Neural progenitor cell (in vitro differentiated cells): ENCODE data around the gene UNC119B. TPM values are rescaled to one million over a fixed set of nuclear protein-coding genes. Genes with fewer than 3 reads are reported as not detected.
A peak's percentile ranks its signal among the peaks of the same experiment; 100 is the strongest.
"Not testable (repeated sequence)": the region's sequence is repeated elsewhere in the genome, so short reads cannot be mapped to it uniquely, and the experiment has no call there.

Experiments
- DNase-seq: peaks from one replicate; pipeline ENCODE4 v3.0.0-alpha.2; 2016; ENCODE audit warnings: low spot score
- H2AFZ ChIP-seq: fragments of 200-600 bp; sonication (generic); replicated peaks from 2 replicates; pipeline ENCODE4 v1.6.1; 2016; ENCODE audit warnings: antibody characterized with exemption
- H3F3A ChIP-seq: fragments of 200-600 bp; sonication (generic); 2 replicates; pipeline ENCODE4 v1.6.1; 2016; ENCODE audit warnings: antibody characterized with exemption, low read depth
- H3K27ac ChIP-seq: fragments of 200-600 bp; sonication (generic); 2 replicates; pipeline ENCODE4 v1.5.1; 2016; ENCODE audit warnings: mild to moderate bottlenecking
- H3K27me3 ChIP-seq: fragments of 200-600 bp; sonication (generic); 2 replicates; pipeline ENCODE4 v1.6.1; 2016; ENCODE audit warnings: mild to moderate bottlenecking, moderate library complexity
- H3K36me3 ChIP-seq: fragments of 200-600 bp; sonication (generic); 2 replicates; pipeline ENCODE4 v1.5.1; 2016
- H3K4me1 ChIP-seq: fragments of 200-600 bp; sonication (generic); 2 replicates; pipeline ENCODE4 v1.6.1; 2016; ENCODE audit warnings: mixed run types
- H3K4me2 ChIP-seq: fragments of 200-600 bp; sonication (generic); 2 replicates; pipeline ENCODE4 v1.6.1; 2016
- H3K4me3 ChIP-seq: fragments of 200-600 bp; sonication (generic); 2 replicates; pipeline ENCODE4 v1.5.1; 2016
- H3K79me2 ChIP-seq: fragments of 200-600 bp; sonication (generic); 2 replicates; pipeline ENCODE4 v1.6.1; 2016; ENCODE audit warnings: low read depth
- H3K9ac ChIP-seq: fragments of 200-600 bp; sonication (generic); 2 replicates; pipeline ENCODE4 v1.6.1; 2016
- H3K9me3 ChIP-seq: fragments of 200-600 bp; sonication (generic); 2 replicates; pipeline ENCODE4 v1.5.1; 2016; ENCODE audit warnings: low read depth
- H4K20me1 ChIP-seq: fragments of 200-600 bp; sonication (generic); 2 replicates; pipeline ENCODE4 v1.6.1; 2016; ENCODE audit warnings: low read depth
- H3K27ac Mint-ChIP-seq: 3 replicates; pipeline ENCODE4 v1.8.0; 2021; ENCODE audit warnings: mixed read lengths
- H3K27me3 Mint-ChIP-seq: 2 replicates; pipeline ENCODE4 v1.8.0; 2022; ENCODE audit warnings: low read depth, mild to moderate bottlenecking, inconsistent platforms, moderate library complexity, mixed read lengths; ENCODE audit not compliant: insufficient read depth
- H3K36me3 Mint-ChIP-seq: 3 replicates; pipeline ENCODE4 v1.8.0; 2021; ENCODE audit warnings: mixed read lengths
- H3K4me1 Mint-ChIP-seq: 3 replicates; pipeline ENCODE4 v1.8.0; 2021; ENCODE audit warnings: mixed read lengths
- H3K4me3 Mint-ChIP-seq: 3 replicates; pipeline ENCODE4 v1.8.0; 2021; ENCODE audit warnings: mild to moderate bottlenecking, moderate library complexity, mixed read lengths
- H3K9me3 Mint-ChIP-seq: 3 replicates; pipeline ENCODE4 v1.8.0; 2020; ENCODE audit warnings: mixed read lengths
- EZH2 ChIP-seq: fragments of 200-600 bp; sonication (generic); IDR thresholded peaks from 2 replicates; pipeline ENCODE4 v1.6.1; 2017; ENCODE audit warnings: antibody characterized with exemption, mild to moderate bottlenecking, moderate library complexity
- EZH2phosphoT487 ChIP-seq: fragments of 200-600 bp; sonication (generic); IDR thresholded peaks from 2 replicates; pipeline ENCODE4 v1.6.1; 2017; ENCODE audit warnings: antibody characterized with exemption
- total RNA-seq: library from RNA; depleted of rRNA; stranded (reverse); fragments of >200 nt; gene quantifications from 2 replicates; pipeline ENCODE4 v1.2.3, GENCODE V29; 2015; ENCODE audit warnings: low replicate concordance
- TF ChIP-seq, protein P1 (sequence below): fragments of 200-600 bp; sonication (generic); IDR thresholded peaks from 2 replicates; pipeline ENCODE4 v1.5.1; 2017; ENCODE audit warnings: antibody characterized with exemption, mild to moderate bottlenecking

The UNC119B gene
- total RNA-seq, 1 donor from 2014 or later = 58.9 TPM

DNA sequence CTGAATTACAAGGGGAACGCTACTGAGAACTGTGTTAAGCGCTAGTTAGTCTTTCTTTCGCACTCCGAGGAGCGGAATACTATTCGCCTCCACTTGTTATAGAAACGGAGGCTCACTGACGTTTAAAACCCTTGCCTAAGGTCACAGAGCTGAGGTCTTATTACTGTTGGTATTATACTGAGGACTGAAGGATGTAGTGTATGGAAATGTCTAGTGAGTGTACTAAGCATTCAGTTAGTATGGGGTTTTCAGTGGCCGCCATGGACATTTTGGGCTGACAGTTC, 16.2 kb downstream of the UNC119B start:
- peaks cover 18% of the 10 kb centered on the region for H3K36me3 Mint-ChIP-seq
- no peak for TF ChIP-seq EZH2
- TF ChIP-seq, protein P1, sequence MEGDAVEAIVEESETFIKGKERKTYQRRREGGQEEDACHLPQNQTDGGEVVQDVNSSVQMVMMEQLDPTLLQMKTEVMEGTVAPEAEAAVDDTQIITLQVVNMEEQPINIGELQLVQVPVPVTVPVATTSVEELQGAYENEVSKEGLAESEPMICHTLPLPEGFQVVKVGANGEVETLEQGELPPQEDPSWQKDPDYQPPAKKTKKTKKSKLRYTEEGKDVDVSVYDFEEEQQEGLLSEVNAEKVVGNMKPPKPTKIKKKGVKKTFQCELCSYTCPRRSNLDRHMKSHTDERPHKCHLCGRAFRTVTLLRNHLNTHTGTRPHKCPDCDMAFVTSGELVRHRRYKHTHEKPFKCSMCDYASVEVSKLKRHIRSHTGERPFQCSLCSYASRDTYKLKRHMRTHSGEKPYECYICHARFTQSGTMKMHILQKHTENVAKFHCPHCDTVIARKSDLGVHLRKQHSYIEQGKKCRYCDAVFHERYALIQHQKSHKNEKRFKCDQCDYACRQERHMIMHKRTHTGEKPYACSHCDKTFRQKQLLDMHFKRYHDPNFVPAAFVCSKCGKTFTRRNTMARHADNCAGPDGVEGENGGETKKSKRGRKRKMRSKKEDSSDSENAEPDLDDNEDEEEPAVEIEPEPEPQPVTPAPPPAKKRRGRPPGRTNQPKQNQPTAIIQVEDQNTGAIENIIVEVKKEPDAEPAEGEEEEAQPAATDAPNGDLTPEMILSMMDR = no peak
- no peak for TF ChIP-seq EZH2phosphoT487
- DNase-seq = no peak
- no peak overlapping the region for H3K4me3 ChIP-seq
- peaks cover 2% of the 10 kb centered on the region for H3K27me3 Mint-ChIP-seq
- peaks cover 4% of the 10 kb centered on the region for H3K4me1 ChIP-seq
- H2AFZ ChIP-seq = no peak overlapping the region
- no peaks in the 10 kb centered on the region for H3K9me3 ChIP-seq
- H3K79me2 ChIP-seq = no peaks in the 10 kb centered on the region
- H3K9me3 Mint-ChIP-seq = no peaks in the 10 kb centered on the region
- H3K27ac Mint-ChIP-seq = no peak overlapping the region
- H3K9ac ChIP-seq = no peak overlapping the region
- H3K27ac ChIP-seq = no peak overlapping the region
- H3K4me2 ChIP-seq = peak overlapping the region; percentile 82
- H3K4me1 Mint-ChIP-seq = peaks cover 18% of the 10 kb centered on the region
- peak overlapping the region; percentile 89 for H3K4me3 Mint-ChIP-seq
- peaks cover 22% of the 10 kb centered on the region for H4K20me1 ChIP-seq
- H3F3A ChIP-seq = peaks cover 23% of the 10 kb centered on the region
- H3K36me3 ChIP-seq = no peaks in the 10 kb centered on the region
- H3K27me3 ChIP-seq = peaks cover 15% of the 10 kb centered on the region

DNA sequence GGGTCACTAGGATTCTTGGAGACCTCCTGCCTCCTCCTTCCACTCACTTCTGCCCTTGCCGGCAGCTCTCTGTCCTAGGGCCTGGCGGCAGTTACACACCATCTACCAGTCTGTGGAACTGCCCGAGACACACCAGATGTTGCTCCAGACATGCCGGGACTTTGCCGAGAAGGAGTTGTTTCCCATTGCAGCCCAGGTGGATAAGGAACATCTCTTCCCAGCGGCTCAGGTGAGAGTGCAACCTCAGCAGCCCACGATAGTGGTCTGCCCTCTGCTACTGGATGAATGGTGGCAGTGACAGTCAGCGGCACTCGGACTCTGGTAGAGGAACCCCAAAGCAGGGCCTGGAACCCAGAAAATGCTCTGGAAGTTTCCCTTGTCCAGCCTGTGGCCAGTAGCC, 16.7 kb downstream of the UNC119B start:
- H3K4me3 ChIP-seq = no peak overlapping the region
- Mint-ChIP-seq H3K4me1 (peaks cover 18% of the 10 kb centered on the region), H3K36me3 (peaks cover 17% of the 10 kb centered on the region), H3K27me3 (peaks cover under 1% of the 10 kb centered on the region), H3K27ac (no peak overlapping the region), H3K9me3 (no peaks in the 10 kb centered on the region), H3K4me3 (no peak overlapping the region)
- no peak for DNase-seq
- no peak overlapping the region for H2AFZ ChIP-seq
- H3K4me1 ChIP-seq = peaks cover 4% of the 10 kb centered on the region
- H3K27ac ChIP-seq = no peak overlapping the region
- TF ChIP-seq EZH2 = no peak
- H3K27me3 ChIP-seq = peaks cover 15% of the 10 kb centered on the region
- no peaks in the 10 kb centered on the region for H3K9me3 ChIP-seq
- no peak overlapping the region for H3K9ac ChIP-seq
- no peaks in the 10 kb centered on the region for H3K36me3 ChIP-seq
- H3F3A ChIP-seq = peaks cover 23% of the 10 kb centered on the region
- H3K4me2 ChIP-seq = no peak overlapping the region
- no peaks in the 10 kb centered on the region for H3K79me2 ChIP-seq
- H4K20me1 ChIP-seq = peaks cover 22% of the 10 kb centered on the region

DNA sequence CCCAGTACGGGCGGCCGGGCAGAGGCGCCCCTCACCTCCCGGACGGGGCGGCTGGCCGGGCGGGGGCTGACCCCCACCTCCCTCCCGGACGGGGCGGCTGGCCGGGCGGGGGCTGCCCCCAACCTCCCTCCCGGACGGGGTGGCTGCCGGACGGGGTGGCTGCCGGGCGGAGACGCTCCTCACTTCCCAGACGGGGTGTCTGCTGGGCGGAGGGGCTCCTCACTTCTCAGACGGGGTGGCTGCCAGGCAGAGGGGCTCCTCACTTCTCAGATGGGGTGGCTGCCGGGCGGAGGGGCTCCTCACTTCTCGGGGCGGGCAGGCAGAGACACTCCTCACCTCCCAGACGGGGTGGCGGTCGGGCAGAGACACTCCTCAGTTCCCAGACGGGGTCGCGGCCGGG, 21.9 kb downstream of the UNC119B start:
- not testable (repeated sequence) for H3K27ac ChIP-seq, H3K27me3 ChIP-seq, H3K9ac ChIP-seq, H3K36me3 ChIP-seq, H3K4me1 ChIP-seq, DNase-seq, H3K9me3 Mint-ChIP-seq, H3K9me3 ChIP-seq, H4K20me1 ChIP-seq, H2AFZ ChIP-seq, H3K4me2 ChIP-seq, H3K27me3 Mint-ChIP-seq, H3F3A ChIP-seq, H3K27ac Mint-ChIP-seq, H3K4me1 Mint-ChIP-seq, H3K79me2 ChIP-seq, H3K4me3 ChIP-seq, H3K4me3 Mint-ChIP-seq
- H3K36me3 Mint-ChIP-seq = peaks cover 14% of the 10 kb centered on the region

DNA sequence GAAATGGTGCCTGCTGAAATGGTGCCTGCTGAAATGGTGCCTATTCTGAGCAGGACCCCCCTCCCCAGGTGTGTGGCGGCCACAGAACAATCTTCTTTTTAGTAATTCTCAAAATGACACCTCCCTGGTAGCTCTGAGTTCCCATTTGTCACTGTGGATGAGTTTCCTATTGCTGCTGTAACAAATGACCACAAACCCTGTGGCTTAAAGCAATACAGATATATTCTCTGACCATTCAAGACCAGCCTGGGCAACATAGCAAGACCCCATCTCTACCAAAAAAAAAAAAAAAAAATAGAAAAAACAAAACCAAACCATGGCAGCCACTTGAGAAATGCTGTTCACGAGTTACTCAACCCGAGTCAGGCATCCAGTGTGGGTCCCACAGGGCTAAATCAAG, 23.3 kb downstream of the UNC119B start:
- Histone ChIP-seq H4K20me1 (no peaks in the 10 kb centered on the region), H3K4me2 (no peak overlapping the region), H3K4me1 (no peaks in the 10 kb centered on the region), H3F3A (no peaks in the 10 kb centered on the region), H3K79me2 (no peaks in the 10 kb centered on the region), H2AFZ (no peak overlapping the region), H3K36me3 (no peaks in the 10 kb centered on the region), H3K4me3 (no peak overlapping the region), H3K9ac (no peak overlapping the region), H3K9me3 (no peaks in the 10 kb centered on the region), H3K27ac (no peak overlapping the region), H3K27me3 (no peaks in the 10 kb centered on the region)
- H3K27ac Mint-ChIP-seq = no peak overlapping the region
- peaks cover 2% of the 10 kb centered on the region for H3K9me3 Mint-ChIP-seq
- TF ChIP-seq, protein P1 = no peak
- TF ChIP-seq EZH2 (no peak), EZH2phosphoT487 (no peak)
- peaks cover 8% of the 10 kb centered on the region for H3K27me3 Mint-ChIP-seq
- H3K4me3 Mint-ChIP-seq = no peak overlapping the region
- no peak for DNase-seq
- H3K4me1 Mint-ChIP-seq = no peaks in the 10 kb centered on the region
- peaks cover 12% of the 10 kb centered on the region for H3K36me3 Mint-ChIP-seq
